ENCODE results near the gene WDR91.

The WDR91 gene

GRCh38 chr7:135211179-135211945 is at the start of gene WDR91:
WDR91 (minus strand) TSS chr7:135211526; CDS start chr7:135211502, 24 bp downstream.
- peak; percentile 91 to 99 (median 96) for DNase-seq (ENCODE audit: low read depth in 3 of 3, low spot score in 1 of 3)

GRCh38 chr7:135260470-135260869 is 49.1 kb upstream of the WDR91 start:
- no peak for DNase-seq (ENCODE audit: low read depth in 3 of 3, low spot score in 1 of 3)

- no peak for DNase-seq (ENCODE audit: low read depth in 3 of 3, low spot score in 1 of 3)
These were observed 48.4 kb upstream of the WDR91 start for GRCh38 chr7:135259702-135260101.

GRCh38 chr7:135258585-135258984 is 47.3 kb upstream of the WDR91 start:
- no peak for DNase-seq (ENCODE audit: low read depth in 3 of 3, low spot score in 1 of 3)

GRCh38 chr7:135257790-135258189 is 46.5 kb upstream of the WDR91 start:
- DNase-seq (ENCODE audit: low read depth in 3 of 3, low spot score in 1 of 3) = no peak

GRCh38 chr7:135253851-135254771 is 42.8 kb upstream of the WDR91 start:
- DNase-seq (ENCODE audit: low read depth in 3 of 3, low spot score in 1 of 3) = no peak

GRCh38 chr7:135251496-135252391 is 40.4 kb upstream of the WDR91 start:
- DNase-seq (ENCODE audit: low read depth in 3 of 3, low spot score in 1 of 3) = no peak

- DNase-seq (ENCODE audit: low read depth in 3 of 3, low spot score in 1 of 3) = no peak
These were observed 37.2 kb upstream of the WDR91 start for GRCh38 chr7:135248546-135248945.

GRCh38 chr7:135247746-135248471 is 36.6 kb upstream of the WDR91 start:
- no peak for DNase-seq (ENCODE audit: low read depth in 3 of 3, low spot score in 1 of 3)

GRCh38 chr7:135246191-135246825 is 35.0 kb upstream of the WDR91 start:
- DNase-seq (ENCODE audit: low read depth in 3 of 3, low spot score in 1 of 3) = no peak

GRCh38 chr7:135245226-135246190 is 34.2 kb upstream of the WDR91 start:
- no peak for DNase-seq (ENCODE audit: low read depth in 3 of 3, low spot score in 1 of 3)

GRCh38 chr7:135242096-135242684 is 30.9 kb upstream of the WDR91 start:
- DNase-seq (ENCODE audit: low read depth in 3 of 3, low spot score in 1 of 3) = no peak

GRCh38 chr7:135240441-135240840 is 29.1 kb upstream of the WDR91 start:
- no peak for DNase-seq (ENCODE audit: low read depth in 3 of 3, low spot score in 1 of 3)

- DNase-seq (ENCODE audit: low read depth in 3 of 3, low spot score in 1 of 3) = no peak
These were observed 27.9 kb upstream of the WDR91 start for GRCh38 chr7:135239263-135239662.

GRCh38 chr7:135238112-135238744 is 26.9 kb upstream of the WDR91 start:
- no peak for DNase-seq (ENCODE audit: low read depth in 3 of 3, low spot score in 1 of 3)

- no peak for DNase-seq (ENCODE audit: low read depth in 3 of 3, low spot score in 1 of 3)
These were observed 25.4 kb upstream of the WDR91 start for GRCh38 chr7:135236727-135237126.

GRCh38 chr7:135235841-135236240 is 24.5 kb upstream of the WDR91 start:
- DNase-seq (ENCODE audit: low read depth in 3 of 3, low spot score in 1 of 3) = no peak

- no peak for DNase-seq (ENCODE audit: low read depth in 3 of 3, low spot score in 1 of 3)
These were observed 23.4 kb upstream of the WDR91 start for GRCh38 chr7:135234727-135235126.
